ENCODE data around the gene WWC2.

WWC2 gene

DNA sequence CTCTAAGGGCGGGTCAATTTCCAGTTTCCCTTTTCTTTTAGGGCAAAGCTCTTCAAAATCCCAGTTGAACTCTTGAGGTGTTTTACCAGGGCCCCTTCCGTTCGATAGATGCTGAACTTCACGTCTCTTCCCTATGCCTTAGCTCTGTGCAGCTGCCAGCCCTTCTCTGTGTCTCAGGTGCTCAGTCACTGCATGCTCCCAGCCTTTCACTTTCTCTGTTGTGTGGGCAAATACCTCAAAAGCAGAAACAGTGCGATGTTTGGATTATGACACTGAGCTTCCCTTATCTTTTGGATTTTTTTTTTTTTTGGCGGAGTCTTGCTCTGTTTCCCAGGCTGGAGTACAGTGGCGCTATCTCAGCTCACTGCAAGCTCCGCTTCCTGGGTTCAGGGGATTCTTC is 112.5 kb downstream of the WWC2 start:
- no peak for DNase-seq

DNA sequence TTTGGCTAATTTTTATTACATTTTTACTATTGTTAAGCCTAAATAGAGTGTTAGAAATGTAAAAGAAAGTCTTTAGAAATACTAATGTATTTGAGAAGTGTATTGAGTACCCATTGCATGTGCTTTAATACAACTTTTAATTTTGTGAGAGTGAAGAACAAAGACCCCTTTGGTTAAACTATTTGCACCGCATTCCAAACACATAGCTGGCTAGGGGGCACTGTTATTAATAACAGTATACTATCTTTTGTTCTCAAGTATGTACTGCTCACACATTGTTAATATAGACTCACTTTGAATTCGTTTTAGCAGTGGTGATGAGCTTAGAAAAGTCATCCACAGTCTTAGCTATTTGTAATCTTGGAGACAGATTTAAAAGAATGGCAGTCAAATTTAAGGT is 114.9 kb downstream of the WWC2 start:
- DNase-seq: no peak

DNA sequence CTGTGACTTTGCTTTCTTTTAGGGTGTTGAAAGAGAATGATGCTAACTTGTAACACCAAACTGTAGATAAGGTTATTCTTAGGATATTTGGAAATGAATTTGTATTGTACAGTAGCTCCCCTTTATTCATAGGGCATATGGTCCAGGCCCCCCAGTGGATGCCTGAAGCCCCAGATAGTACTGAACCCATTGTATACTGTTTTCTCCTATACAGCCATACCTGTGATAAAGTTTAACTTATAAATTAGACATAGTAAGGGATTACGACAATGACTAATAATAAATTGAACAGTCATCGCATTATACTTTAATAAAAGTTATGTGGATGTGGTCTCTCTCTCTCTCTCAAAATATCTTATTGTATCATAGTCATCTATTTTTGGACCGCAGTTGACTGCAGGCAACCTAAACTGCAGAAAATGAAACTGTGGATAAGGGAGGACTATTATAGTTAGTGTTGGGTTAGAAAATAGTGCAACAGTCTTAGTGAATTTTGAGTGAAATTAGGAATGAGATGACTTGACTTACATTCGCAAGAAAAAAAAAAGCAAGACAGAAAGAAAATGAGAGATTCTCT is 115.9 kb downstream of the WWC2 start:
- DNase-seq: no peak

DNA sequence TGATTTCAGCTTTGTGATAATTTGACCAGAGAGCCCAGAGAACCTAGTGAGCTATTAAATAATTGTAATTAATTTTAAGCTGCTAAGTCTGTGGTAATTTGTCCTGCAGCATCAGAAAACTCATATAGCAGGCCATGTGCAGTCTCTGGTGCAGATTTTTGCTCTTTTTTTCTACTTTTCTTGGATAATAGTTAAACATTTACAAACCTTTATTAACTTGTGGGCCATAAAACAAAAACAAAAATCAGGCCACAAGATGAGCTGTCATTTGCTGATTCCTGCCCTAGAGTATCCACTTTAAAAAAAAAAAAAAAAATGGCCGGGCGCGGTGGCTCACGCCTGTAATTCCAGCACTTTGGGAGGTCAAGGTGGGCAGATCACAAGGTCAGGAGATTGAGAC is 121.2 kb downstream of the WWC2 start:
- no peak for DNase-seq

DNA sequence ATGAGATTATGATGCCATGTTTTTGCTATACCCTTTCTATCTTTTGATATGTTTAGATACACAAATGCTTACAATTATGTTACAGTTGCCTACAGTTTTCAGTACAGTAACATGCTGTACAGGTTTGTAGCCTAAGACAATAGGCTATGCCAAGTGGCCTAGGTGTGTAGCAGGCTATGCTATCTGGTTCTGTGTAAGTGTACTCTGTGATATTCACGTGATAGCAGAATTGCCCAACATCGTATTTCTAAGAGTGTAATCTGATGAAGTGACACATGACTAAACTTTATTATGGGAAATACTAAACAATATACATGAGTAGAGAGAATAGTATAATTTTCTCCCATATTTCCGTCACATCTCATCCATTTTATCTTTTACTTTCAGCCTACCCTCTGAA is 124.0 kb downstream of the WWC2 start:
- no peak for DNase-seq

- DNase-seq: no peak
Measured at GRCh38 chr4:183229397-183229796, 130.3 kb downstream of the WWC2 start.

DNA sequence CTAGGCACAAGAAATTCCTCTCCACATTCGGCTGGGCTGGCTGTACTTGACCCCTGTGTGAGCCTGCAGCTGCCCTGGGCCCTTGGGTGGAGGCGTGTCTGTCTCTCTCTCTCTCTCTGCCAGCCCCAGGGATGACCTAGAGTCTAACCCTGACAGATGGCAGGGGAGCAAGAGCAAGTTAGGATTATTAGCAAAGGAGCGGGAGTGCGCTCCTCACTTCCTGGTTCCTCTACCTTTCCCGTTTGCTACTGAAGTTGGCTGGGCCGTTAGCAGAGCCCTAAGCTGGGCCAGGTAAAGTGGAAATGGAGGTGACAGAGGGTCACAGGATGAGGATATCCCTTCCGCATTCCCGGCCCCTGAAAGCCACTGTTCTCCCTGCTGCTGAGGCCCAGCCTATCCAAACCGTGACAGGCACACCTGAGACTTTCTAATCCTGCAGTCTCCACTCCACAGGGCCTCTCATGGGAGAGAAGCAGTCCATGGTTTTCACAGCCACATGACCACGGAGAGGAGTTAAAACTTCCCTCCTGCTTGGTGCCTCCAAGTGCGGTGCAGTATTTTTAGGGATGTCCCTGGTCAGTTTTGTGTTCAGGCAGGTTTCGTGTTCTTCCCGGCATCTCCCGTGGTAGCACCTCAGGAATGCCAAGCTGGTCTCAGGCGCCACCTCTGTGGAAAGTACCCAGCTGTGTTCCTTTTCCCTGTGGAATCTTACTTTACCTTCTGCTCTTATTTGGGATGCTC is 141.7 kb downstream of the WWC2 start:
- DNase-seq: peak; percentile 27

- DNase-seq: no peak
Measured at GRCh38 chr4:183241322-183241640, 142.2 kb downstream of the WWC2 start.

GRCh38 chr4:183241721-183242151 is 142.7 kb downstream of the WWC2 start:
- no peak for DNase-seq

DNA sequence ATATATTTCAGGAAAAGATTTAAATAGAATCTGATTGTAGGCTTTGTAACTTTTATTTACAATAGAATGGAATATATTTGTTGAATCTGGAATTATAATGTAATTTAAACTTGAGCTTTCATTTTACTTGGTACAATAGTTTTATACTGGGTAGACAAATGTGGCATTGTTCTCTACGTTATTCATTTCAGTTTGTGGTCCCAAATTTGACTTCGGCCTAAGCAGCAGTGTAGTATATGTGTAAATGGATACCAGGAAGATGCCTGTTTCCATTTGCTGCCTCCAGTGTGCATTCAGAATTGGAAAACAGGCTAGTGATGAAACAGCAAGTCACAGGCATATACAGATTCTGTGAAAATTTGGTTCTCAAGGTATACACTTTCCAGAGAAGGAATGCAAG is 143.2 kb downstream of the WWC2 start:
- no peak for DNase-seq

GRCh38 chr4:183244019-183244418 is 145.0 kb downstream of the WWC2 start:
- peak; percentile 24 for DNase-seq

DNA sequence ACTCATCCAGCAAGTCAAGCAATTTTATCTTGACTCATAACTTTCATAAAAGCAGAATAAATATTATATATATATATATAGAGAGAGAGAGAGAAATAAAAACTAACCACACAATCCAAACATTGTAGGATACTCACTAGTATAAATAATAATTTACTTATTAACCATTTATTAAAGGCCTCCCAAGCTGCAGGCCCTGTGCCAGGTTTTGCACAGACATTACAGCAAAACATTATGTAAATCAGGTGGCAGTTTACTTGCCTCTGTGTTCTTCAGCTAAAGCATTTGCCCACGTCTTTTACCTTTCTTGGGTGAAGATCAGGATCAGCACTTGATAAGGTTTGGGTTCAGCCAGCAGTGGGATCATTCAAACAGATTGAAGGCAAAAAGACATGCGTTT is 145.4 kb downstream of the WWC2 start:
- no peak for DNase-seq

- DNase-seq: no peak
Measured at GRCh38 chr4:183248201-183248600, 149.1 kb downstream of the WWC2 start.

DNA sequence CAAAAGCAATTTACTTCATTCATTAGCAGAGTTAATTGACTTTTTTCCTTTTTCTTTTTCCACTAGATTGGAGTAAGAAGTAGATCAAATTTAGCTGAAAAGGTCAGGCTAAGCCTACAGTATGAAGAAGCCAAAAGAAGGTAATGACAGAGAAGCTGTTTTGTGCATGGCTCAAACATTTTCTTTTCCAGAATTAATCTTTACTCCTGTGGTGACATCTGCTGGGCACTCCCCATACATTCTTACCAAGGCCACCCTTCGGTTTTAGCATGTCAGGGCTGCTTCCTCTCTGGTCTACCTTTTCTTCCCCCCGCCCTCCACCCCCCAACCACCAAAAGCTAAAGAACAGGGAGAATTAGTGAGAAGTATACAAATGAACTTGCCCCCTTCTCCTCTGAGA is 150.8 kb downstream of the WWC2 start:
- DNase-seq: no peak

DNA sequence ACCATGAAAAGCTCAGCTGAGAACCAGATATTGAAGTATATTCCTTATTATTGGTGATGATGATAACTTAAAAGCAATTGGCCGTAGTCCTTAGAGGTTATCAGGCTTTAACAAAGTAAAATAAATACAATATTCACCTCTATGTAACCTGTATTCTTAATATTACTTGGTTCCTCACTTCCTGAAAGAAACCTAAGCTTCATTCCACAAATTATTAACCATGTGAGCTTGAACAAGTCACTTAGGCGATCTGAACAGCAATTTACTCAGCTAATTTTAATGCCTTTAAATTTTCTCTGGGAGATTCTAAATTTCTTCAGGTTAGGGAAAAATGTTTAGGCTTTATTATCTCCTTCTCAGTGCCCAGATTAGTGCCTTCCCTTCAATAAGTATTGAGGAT is 151.8 kb downstream of the WWC2 start:
- no peak for DNase-seq

DNA sequence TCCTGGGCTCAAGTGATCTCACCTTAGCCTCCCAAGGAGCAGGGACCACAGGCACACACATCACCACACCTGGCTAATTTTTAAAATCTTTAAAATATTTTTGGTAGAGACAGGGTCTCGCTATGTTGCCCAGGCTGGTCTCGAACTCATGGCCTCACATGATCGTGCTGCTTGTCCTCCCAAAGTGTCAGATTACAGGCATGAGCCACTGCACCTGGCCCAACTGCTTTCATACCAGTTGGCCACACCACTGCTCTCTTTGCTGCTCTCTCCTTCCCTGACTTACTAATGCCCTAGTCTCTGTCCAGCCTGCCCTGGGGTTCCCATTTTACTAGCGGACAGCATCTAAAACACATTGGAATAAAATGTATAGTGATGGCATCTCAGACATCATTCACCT is 153.9 kb downstream of the WWC2 start:
- no peak for DNase-seq

- no peak for DNase-seq
Measured at GRCh38 chr4:183253451-183253850, 154.4 kb downstream of the WWC2 start.

DNA sequence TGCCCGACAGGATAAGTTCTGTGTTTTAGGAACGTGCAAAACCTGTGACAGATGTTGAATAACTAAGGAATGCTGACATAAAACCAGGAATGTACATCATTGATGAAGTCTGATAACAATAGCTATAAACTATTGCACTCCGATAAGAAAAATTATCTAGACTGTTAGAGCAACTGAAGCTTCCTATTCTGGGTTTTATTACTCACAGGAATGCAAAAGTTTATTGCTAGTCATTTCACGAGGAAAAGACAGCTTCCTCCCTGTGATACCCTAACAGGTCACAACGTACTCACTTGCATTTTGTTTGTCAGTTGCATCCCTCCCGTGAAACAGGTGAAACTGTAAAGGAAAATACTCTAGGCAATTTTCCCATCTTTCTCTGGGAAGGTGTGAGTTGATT is 155.1 kb downstream of the WWC2 start:
- no peak for DNase-seq

DNA sequence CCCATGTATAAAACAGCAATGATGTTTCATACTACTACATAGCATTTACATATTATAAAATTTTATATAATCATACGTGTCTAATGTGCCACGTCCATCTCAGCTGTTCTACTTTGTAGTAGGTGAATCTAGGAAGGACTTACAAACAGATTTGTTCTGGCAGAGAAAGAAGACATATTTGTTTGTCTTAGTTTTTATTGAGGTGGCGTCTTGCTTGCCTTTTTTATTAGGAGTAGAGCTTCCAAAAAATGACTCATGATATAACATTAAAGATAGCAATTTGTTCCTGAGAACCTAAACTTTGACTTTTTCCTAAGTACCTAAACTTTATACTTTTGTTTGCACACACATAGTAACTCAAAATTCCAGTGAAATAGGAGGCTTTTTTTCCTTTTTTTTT is 156.4 kb downstream of the WWC2 start:
- no peak for DNase-seq

DNA sequence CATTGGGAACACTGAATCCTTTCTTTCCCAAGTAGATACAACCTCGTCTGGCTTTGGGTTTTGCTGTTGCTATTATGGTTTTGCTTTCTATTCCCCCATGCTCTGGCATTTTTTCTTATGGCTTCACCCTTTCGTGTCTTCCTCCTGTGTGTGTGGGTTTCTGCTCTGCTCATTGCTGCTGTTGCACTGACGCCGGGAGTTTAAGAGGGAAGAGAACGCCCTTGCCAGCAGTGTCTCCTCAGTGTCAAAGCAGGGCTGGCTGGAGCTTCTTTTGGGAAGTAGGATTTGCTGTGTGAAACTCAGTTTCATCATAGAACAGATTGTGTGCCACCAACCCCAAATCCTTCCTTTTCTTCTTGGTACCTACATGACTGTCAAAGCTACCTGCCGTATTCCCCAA is 157.3 kb downstream of the WWC2 start:
- no peak for DNase-seq

- DNase-seq: no peak
Measured at GRCh38 chr4:183256756-183257385, 157.8 kb downstream of the WWC2 start.

DNA sequence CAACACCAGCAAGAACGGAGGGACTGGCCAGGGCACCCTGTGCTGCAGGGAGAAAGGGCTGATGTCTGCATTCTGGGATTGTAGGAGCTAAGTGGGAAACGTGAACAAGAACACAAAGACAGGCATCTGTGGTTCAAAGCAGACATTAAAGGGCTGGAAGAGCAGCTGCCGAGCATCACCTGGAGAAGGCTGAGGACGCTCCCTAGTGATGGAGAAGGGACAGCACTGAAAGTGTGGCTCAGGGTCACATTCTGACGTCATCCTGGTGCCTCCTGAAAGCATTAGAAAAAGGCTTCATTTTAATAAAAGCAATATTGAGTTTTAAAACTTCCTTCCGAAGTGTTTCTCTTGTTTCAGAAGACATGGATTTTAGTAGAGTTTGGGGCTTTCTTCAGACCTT is 158.8 kb downstream of the WWC2 start:
- DNase-seq: no peak

GRCh38 chr4:183260491-183261151 is 161.6 kb downstream of the WWC2 start:
- DNase-seq: no peak
